GM12878 (cell line): ENCODE data around the gene ELFN2.

Experiments used
- BHLHE40 ChIP-seq, 2 experiments: fragments of 450-650 bp in 1 of 2; IDR thresholded peaks; 2 replicates each; pipeline ENCODE4 v1.6.1; 2011 to 2017; ENCODE audit warnings: low read depth in 2 of 2, borderline replicate concordance in 1 of 2, improper control_type of control experiment in 1 of 2, low read length in 1 of 2, mild to moderate bottlenecking in 1 of 2
- EGR1 ChIP-seq, 2 experiments: IDR thresholded peaks; 1 replicate in 1 of 2; 2 replicates in 1 of 2; pipeline ENCODE4 v1.6.1; 2011 to 2012; ENCODE audit warnings: low read depth in 2 of 2, low read length in 2 of 2, borderline replicate concordance in 1 of 2, mild to moderate bottlenecking in 1 of 2, moderate library complexity in 1 of 2
- HCFC1 ChIP-seq: fragments of 150-350 bp; IDR thresholded peaks from 2 replicates; pipeline ENCODE4 v1.6.1; 2014; ENCODE audit warnings: low read length
- KDM1A ChIP-seq: fragments of 200-600 bp; sonication (generic); IDR thresholded peaks from 2 replicates; pipeline ENCODE4 v1.6.1; 2016; ENCODE audit warnings: borderline replicate concordance
- POLR2AphosphoS2 ChIP-seq: IDR thresholded peaks from 2 replicates; pipeline ENCODE4 v1.6.1; 2011; ENCODE audit warnings: low read depth, mild to moderate bottlenecking, low read length, improper control_type of control experiment, moderate library complexity
- RBBP5 ChIP-seq: fragments of 200-600 bp; sonication (generic); conservative IDR thresholded peaks from 2 replicates; pipeline ENCODE4 v1.6.1; 2016
- RCOR1 ChIP-seq: conservative IDR thresholded peaks from 2 replicates; pipeline ENCODE4 v1.6.1; 2012; ENCODE audit warnings: low read depth, low read length, improper control_type of control experiment
- RELA ChIP-seq: fragments of 450-650 bp; IDR thresholded peaks from 2 replicates; pipeline ENCODE4 v1.8.0; 2014; ENCODE audit warnings: borderline replicate concordance; ENCODE audit not compliant: partially characterized antibody
- RFX5 ChIP-seq: IDR thresholded peaks from 2 replicates; pipeline ENCODE4 v1.6.1; 2011; ENCODE audit warnings: low read depth, low read length, improper control_type of control experiment
- SIN3A ChIP-seq: IDR thresholded peaks from 2 replicates; pipeline ENCODE4 v1.6.1; 2012; ENCODE audit warnings: low read depth, low read length, improper control_type of control experiment
- TF ChIP-seq, protein P1 (sequence below): IDR thresholded peaks from 2 replicates; pipeline ENCODE4 v1.6.1; 2012; ENCODE audit warnings: mild to moderate bottlenecking, low read depth, low read length
- TF ChIP-seq, protein P2 (sequence below): IDR thresholded peaks from 2 replicates; pipeline ENCODE4 v1.6.1; 2011; ENCODE audit warnings: mild to moderate bottlenecking, low read depth, low read length, moderate library complexity; ENCODE audit not compliant: insufficient replicate concordance
- TF ChIP-seq, protein P3 (sequence below): IDR thresholded peaks from 2 replicates; pipeline ENCODE4 v1.6.1; 2011; ENCODE audit warnings: low read depth, mild to moderate bottlenecking, low read length, moderate library complexity, borderline replicate concordance; ENCODE audit errors: extremely low read depth

- TF ChIP-seq, protein P1, sequence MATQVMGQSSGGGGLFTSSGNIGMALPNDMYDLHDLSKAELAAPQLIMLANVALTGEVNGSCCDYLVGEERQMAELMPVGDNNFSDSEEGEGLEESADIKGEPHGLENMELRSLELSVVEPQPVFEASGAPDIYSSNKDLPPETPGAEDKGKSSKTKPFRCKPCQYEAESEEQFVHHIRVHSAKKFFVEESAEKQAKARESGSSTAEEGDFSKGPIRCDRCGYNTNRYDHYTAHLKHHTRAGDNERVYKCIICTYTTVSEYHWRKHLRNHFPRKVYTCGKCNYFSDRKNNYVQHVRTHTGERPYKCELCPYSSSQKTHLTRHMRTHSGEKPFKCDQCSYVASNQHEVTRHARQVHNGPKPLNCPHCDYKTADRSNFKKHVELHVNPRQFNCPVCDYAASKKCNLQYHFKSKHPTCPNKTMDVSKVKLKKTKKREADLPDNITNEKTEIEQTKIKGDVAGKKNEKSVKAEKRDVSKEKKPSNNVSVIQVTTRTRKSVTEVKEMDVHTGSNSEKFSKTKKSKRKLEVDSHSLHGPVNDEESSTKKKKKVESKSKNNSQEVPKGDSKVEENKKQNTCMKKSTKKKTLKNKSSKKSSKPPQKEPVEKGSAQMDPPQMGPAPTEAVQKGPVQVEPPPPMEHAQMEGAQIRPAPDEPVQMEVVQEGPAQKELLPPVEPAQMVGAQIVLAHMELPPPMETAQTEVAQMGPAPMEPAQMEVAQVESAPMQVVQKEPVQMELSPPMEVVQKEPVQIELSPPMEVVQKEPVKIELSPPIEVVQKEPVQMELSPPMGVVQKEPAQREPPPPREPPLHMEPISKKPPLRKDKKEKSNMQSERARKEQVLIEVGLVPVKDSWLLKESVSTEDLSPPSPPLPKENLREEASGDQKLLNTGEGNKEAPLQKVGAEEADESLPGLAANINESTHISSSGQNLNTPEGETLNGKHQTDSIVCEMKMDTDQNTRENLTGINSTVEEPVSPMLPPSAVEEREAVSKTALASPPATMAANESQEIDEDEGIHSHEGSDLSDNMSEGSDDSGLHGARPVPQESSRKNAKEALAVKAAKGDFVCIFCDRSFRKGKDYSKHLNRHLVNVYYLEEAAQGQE, result no peak
- TF ChIP-seq RCOR1 (no peak), EGR1 (IDR thresholded peaks at IDR 0.05; ENCODE audit: borderline replicate concordance in 1 of 2, low read depth in 2 of 2, low read length in 2 of 2) (no peak), SIN3A (no peak), BHLHE40 (IDR thresholded peaks at IDR 0.05; ENCODE audit: borderline replicate concordance in 1 of 2, low read depth in 2 of 2, low read length in 1 of 2) (no peak), KDM1A (no peak), HCFC1 (no peak), RFX5 (no peak), POLR2AphosphoS2 (no peak), RBBP5 (no peak), RELA (no peak)
- TF ChIP-seq, protein P2, sequence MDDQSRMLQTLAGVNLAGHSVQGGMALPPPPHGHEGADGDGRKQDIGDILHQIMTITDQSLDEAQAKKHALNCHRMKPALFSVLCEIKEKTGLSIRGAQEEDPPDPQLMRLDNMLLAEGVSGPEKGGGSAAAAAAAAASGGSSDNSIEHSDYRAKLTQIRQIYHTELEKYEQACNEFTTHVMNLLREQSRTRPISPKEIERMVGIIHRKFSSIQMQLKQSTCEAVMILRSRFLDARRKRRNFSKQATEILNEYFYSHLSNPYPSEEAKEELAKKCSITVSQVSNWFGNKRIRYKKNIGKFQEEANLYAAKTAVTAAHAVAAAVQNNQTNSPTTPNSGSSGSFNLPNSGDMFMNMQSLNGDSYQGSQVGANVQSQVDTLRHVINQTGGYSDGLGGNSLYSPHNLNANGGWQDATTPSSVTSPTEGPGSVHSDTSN, result no peak
- TF ChIP-seq, protein P3, sequence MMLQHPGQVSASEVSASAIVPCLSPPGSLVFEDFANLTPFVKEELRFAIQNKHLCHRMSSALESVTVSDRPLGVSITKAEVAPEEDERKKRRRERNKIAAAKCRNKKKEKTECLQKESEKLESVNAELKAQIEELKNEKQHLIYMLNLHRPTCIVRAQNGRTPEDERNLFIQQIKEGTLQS, result no peak
Observed at GRCh38 chr22:37320726-37321677, 106.3 kb downstream of the ELFN2 start.
